NCI-H2029 treated with DMSO at 0.1 percent for 48 hours (cell line): ENCODE results near the gene GMPPA.

Experiments used
- DNase-seq: peaks from one replicate; lab custom pipeline; 2025; lab: John Stamatoyannopoulos, UW

Gene GMPPA

GRCh38 chr2:219486380-219486959 is 12.2 kb upstream of the GMPPA start:
- DNase-seq = no peak

DNA sequence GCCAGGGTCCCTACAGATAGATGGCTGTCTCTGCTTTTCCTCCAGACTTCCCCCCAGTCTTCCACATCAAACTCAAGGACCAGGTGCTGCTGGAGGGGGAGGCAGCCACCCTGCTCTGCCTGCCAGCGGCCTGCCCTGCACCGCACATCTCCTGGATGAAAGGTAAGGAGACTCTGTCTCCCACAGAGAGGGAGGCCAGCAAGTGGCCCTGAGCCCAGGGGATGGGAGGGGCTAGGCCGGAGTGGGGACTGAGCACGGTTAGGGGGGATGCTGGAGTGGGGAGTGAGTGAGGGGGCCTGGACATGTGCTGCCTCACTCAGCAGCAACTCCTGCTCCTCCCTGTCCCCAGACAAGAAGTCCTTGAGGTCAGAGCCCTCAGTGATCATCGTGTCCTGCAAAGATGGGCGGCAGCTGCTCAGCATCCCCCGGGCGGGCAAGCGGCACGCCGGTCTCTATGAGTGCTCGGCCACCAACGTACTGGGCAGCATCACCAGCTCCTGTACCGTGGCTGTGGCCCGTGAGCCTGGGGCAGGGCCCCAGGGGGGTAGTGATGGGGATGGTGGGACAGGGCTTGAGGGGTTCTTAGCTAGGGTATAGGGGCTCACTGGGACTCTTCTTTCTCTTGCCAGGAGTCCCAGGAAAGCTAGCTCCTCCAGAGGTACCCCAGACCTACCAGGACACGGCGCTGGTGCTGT is 10.4 kb upstream of the GMPPA start:
- no peak for DNase-seq

- DNase-seq = no peak
These were observed 9.9 kb upstream of the GMPPA start for GRCh38 chr2:219488844-219489194.

DNA sequence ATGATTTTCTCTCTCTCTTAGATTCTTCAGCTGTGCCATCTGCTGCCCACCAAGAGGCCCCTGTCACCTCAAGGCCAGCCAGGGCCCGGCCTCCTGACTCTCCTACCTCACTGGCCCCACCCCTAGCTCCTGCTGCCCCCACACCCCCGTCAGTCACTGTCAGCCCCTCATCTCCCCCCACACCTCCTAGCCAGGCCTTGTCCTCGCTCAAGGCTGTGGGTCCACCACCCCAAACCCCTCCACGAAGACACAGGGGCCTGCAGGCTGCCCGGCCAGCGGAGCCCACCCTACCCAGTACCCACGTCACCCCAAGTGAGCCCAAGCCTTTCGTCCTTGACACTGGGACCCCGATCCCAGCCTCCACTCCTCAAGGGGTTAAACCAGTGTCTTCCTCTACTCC is 9.4 kb upstream of the GMPPA start:
- DNase-seq = no peak

DNA sequence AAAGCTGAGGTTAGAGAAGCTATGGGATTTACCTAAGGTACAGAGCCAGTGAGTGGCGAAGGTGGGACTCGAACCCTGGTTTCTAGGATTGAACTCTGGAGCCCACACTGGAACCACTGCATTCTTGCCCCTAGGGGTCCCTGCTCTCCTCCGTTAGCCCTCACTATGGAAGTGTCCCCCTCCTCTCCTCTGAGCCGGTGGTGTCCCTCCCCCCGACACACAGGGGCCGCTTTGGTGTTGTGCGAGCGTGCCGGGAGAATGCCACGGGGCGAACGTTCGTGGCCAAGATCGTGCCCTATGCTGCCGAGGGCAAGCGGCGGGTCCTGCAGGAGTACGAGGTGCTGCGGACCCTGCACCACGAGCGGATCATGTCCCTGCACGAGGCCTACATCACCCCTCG is 8.5 kb upstream of the GMPPA start:
- no peak for DNase-seq

- no peak for DNase-seq
These were observed 8.0 kb upstream of the GMPPA start for GRCh38 chr2:219490600-219491130.

DNA sequence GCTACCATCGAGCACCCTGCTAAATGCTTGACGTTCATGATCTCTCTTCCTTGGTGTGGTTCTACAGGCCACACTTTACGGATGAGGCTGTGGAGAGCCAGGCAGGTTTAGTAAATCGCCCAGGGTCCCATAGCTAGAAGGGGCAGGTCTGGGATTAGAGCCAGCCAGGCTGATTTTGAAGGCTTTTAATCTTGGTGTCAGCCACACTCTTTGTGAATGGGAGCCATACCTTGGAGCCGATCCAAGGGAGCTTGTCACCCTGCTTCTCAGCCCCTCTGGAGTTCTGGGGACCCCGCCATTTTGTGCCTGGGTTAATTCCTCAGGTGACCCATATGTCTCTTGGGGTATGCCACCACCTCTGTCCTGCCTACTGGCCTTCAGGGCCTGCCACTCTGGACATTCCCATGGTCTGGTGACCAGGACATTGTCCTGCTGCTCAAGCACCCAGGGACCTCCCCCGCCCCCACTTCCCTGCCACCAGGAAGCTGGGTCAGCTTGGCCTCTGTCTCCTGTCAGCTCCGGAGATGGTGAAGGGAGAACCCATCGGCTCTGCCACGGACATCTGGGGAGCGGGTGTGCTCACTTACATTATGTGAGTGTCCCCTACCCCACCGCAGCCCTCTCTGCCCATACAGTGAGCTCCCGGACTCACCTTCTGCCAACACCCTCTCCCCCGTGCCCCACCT is 7.3 kb upstream of the GMPPA start:
- DNase-seq = no peak

DNA sequence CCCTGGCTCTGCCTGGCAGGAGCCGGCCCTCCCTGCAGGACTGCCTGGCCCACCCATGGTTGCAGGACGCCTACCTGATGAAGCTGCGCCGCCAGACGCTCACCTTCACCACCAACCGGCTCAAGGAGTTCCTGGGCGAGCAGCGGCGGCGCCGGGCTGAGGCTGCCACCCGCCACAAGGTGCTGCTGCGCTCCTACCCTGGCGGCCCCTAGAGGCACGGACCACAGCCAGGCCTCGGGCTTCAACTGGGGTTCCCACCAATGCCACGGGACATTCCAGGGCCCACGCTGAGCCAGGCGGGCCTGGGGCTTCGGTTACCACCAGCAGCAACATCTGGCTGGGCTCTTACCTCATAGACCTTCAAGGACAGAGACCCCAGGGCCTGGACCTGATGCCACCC is 6.1 kb upstream of the GMPPA start:
- no peak for DNase-seq

GRCh38 chr2:219493086-219493485 is 5.6 kb upstream of the GMPPA start:
- DNase-seq = no peak

GRCh38 chr2:219494952-219495530 is 3.6 kb upstream of the GMPPA start:
- no peak for DNase-seq

DNA sequence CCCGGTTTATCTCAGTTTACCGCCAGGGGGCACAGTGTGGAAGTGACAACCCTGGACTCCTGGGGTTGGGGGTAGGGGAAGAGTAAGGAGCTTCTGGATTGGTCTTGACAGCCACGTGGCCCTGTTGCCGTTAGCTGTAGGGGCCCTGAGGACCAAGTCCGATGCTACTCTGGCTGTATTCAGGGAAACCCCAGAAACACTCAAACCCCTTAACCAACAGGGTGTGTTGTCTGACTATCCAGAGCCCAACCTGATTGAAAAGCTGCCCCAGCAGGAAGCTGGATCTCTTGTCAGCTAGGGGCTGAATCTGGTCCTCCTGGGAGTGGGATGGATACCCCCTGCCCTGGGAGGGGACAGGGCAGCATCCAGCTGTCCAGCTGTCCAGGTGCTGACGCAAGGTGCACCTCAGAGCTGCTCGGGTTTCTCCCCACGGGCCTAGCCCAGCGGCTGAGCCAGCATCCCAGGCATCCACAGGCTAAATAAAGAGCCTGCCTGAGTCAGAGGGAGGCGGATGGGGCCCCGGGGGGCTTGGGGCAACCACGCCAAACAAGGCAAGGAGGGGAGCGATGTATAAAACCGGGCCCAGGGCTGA is 3.1 kb upstream of the GMPPA start:
- DNase-seq = no peak

- no peak for DNase-seq
These were observed 2.4 kb upstream of the GMPPA start for GRCh38 chr2:219496247-219496824.

- DNase-seq = no peak
These were observed 1.7 kb upstream of the GMPPA start for GRCh38 chr2:219496825-219497494.

DNA sequence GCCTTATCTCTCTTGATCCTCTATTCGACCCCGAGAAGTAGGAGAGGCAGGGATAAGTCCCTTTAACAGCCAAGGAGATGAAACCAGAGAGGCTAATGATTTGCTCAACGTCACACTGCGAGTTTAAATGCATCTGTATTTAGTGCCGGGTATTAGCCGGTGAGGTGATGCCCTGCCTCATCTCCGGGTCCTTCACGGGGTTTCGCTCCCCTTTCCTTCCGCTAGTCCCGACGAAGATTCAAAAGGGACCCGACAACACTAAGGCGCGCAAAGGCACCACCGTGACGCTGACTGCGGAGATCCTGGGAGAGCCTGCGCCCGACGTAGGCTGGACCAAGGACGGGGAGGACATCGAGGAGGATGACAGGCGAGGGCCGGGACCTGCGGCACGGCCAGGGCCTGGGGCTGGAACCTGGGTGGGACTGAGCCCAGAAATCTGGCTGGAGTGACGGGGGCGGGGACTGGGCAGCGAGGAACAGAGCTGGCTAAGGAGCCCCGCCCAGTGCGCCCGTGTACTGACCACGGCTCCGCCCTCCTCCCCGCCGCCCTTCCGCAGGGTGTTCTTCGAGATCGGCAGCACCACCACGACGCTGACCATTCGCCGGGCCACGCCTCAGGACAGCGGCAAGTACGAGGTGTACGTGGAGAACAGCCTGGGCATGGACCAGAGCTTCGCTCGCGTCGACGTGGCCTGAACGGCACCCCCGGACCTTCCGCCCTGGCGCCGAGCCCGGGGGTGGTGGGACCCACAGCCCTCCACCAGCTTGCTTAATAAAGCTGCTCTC is 1.0 kb upstream of the GMPPA start:
- DNase-seq = no peak

DNA sequence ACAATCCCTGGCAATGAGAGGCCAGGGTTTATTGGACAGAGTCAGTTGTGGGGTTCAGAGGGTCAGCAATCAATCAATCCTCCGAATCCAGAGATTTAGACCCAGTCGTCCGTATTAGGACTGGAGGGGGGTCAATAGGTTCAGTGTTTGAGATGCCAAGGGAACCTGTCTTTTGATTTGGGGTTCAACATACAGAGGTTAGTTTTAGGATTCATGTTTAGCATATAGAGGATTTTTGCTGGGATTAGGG is 292 bp downstream of the GMPPA start:
- DNase-seq = no peak

- no peak for DNase-seq
These were observed 864 bp downstream of the GMPPA start for GRCh38 chr2:219499555-219499954.

DNA sequence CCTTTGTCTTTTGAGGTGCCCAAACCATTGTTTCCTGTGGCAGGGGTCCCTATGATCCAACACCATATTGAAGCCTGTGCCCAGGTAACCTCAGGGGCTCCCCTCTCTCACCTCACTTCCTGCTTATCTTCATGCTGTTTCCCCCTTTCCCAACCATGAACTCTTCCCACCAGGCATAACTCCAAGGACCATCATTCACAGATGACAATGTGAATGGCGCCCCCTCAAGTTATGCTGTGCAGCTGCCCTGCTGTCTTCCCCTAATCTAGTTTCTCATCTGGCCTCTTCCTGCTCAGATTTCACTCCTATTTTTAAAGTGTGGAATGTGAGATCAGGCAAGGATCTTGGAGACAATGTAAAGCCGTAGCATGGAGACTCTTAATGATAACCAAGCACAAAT is 1.4 kb downstream of the GMPPA start:
- no peak for DNase-seq

- no peak for DNase-seq
These were observed 3.2 kb downstream of the GMPPA start for GRCh38 chr2:219501849-219502248.

DNA sequence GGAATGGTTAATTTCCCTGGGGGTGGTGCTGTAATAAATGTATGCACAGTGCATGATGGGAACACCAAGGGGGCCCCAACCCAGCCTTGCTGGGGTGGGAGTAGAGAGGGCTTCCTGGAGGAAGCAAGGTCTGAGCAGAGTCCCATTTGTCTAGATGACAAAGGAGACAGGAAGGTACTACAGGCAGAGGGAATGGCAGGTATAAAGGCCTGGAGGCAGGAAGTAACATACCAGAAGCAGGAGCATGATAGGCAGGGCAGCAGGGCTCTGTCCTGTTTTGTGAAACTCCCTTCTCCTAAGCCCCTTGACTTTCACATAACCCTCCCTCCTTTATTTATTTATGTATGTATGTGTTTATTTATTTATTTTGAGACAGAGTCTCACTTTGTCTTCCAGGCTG is 3.9 kb downstream of the GMPPA start:
- no peak for DNase-seq

DNA sequence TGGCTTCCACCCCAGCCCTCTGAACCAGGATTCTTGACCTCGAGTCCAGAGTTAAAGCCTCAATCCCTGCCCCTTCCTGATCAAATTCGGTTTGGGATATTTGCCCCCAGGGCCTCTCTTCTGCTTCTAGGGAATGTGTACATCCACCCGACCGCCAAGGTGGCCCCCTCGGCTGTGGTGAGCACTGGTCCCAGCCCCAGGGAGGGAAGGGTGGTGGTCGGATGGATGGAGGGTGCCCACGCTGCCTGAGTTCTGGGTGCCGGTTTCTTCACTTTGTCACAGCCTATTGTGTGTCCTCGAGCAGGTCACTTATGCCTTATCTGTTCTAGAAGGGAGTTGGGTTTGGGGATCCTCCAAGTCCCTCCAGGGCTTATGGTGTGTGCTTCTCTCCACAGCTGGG is 6.9 kb downstream of the GMPPA start:
- no peak for DNase-seq

DNA sequence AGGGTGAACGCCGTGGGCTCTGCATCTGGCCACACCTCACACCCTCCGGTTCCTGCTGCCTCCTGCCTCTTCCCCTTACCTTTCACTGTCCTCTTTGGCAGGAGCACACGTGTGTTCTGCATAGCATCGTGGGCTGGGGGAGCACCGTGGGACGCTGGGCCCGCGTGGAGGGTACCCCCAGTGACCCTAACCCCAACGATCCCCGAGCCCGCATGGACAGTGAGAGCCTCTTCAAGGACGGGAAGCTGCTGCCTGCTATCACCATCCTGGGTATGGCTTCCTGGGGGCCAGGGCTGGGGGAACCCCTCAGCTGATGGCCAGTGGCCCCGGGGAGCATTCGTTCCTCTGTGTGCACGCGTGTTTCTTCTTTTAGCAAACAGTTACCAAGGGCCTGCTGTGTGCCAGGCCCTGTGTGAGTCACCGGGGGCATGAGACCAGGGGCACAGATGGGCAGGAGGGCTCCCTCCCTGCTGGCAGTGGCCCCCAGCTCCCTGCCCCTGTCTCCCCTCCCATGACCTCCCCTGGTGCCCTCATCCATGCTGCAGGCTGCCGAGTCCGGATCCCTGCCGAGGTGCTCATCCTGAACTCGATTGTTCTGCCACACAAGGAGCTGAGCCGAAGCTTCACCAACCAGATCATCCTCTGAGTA is 7.6 kb downstream of the GMPPA start:
- DNase-seq = no peak
